Measurements from ENCODE around the gene IER2.

GRCh38 chr19:13120817-13121216, 29.4 kb upstream of the IER2 start:
- no peak for TF ChIP-seq CTCF (IDR thresholded peaks at IDR 0.05)
- no peak for TF ChIP-seq EP300 (IDR thresholded peaks at IDR 0.05)
- TF ChIP-seq POLR2AphosphoS5 (IDR thresholded peaks at IDR 0.05), result no peak
